Measurements from ENCODE around the gene DYNLT4.

The DYNLT4 gene

DNA sequence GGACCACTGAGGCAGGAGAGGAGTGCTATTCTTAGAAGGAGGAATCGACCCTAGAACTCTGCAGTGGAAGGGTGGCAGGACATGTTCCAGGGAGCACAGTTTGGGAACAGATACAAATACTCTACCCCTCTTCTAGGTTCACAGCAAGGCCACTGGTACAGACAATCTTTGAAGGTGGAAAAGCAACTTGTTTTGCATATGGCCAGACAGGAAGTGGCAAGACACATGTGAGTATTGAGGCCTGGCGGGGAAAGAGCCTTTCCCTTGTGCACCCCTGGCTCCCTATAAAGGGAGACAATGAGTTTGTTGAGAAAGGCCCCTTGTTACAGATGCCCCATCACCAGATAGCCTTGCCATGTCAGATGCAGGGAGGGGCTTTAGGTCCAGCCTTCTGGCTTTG lies 49.7 kb downstream of the DYNLT4 start:
- no peak for DNase-seq (ENCODE audit: low spot score)

Data from globus pallidus (tissue), 1 donor.